K562 (cell line): Measurements from ENCODE around the gene RECQL5. TPM values are rescaled to one million over a fixed set of nuclear protein-coding genes. Genes with fewer than 3 reads are reported as not detected.

ENCODE experiments used
- ATAC-seq: fragments of 200-7000 bp; cut with Tn5 transposase; 3 replicates; pipeline ENCODE4 v1.9.1; 2020; ENCODE audit warnings: moderate library complexity
- BruUV-seq: library from RNA; stranded (reverse); fragments of 400-500 nt; replicated peaks from 2 replicates; lab custom pipeline; 2021; lab: Mats Ljungman, UMichigan
- CTCF ChIA-PET: fragments of 300-600 bp; formaldehyde crosslinking; extraction: SDS; loops from one replicate; lab custom pipeline; 2021; ENCODE audit warnings: low intra/inter-chr PET ratio; lab: Yijun Ruan, JAX
- POLR2A ChIA-PET: fragments of 300-600, 350-650 bp; sonication (Branson Sonifier 250); formaldehyde crosslinking; extraction: SDS; loops from one replicate; lab custom pipeline; 2021; ENCODE audit warnings: antibody characterized with exemption, inconsistent platforms; lab: Yijun Ruan, JAX
- DNase-seq, 4 experiments: peaks; one replicate each; pipeline versions ENCODE4 v3.0.0 to v3.0.0-alpha.2; 2011 to 2018; ENCODE audit warnings: low spot score in 3 of 4, mixed read lengths in 3 of 4; ENCODE audit errors: extremely low read depth in 1 of 4
- FAIRE-seq: peaks from 2 replicates; lab custom pipeline; 2011; peaks lifted over from hg19 to GRCh38; lab: Jason Lieb, UNC
- H2AFZ ChIP-seq: 2 replicates; pipeline ENCODE4 v1.6.0; 2011; ENCODE audit warnings: low read depth, low read length, control low read depth, inconsistent platforms
- H3K27ac ChIP-seq: fragments of 200-600 bp; 3 replicates; pipeline ENCODE4 v1.8.0; 2011; ENCODE audit warnings: low read depth, mild to moderate bottlenecking, control low read depth, inconsistent platforms, low read length, moderate library complexity, mixed read lengths; ENCODE audit errors: extremely low read depth
- H3K27me3 ChIP-seq, 2 experiments: fragments of 300-600 bp in 1 of 2; 2 replicates in 1 of 2; 3 replicates in 1 of 2; pipeline versions ENCODE4 v1.6.0 to v1.8.0; 2011; ENCODE audit warnings: inconsistent platforms in 2 of 2, low read length in 2 of 2, mild to moderate bottlenecking in 1 of 2, mixed read lengths in 1 of 2, moderate library complexity in 1 of 2; ENCODE audit not compliant: control insufficient read depth in 2 of 2, insufficient read depth in 2 of 2
- H3K36me3 ChIP-seq: fragments of 300-600 bp; 3 replicates; pipeline ENCODE4 v1.8.0; 2011; ENCODE audit warnings: mild to moderate bottlenecking, low read length, inconsistent platforms; ENCODE audit not compliant: control insufficient read depth, insufficient read depth
- H3K4me1 ChIP-seq, 2 experiments: fragments of 200-600 bp in 1 of 2; replicated peaks in 1 of 2; 2 replicates in 1 of 2; 3 replicates in 1 of 2; pipeline versions ENCODE4 v1.5.1 to v1.8.0; 2011; ENCODE audit warnings: inconsistent platforms in 2 of 2, low read length in 2 of 2, mild to moderate bottlenecking in 1 of 2, mixed read lengths in 1 of 2, moderate library complexity in 1 of 2; ENCODE audit not compliant: control insufficient read depth in 2 of 2, insufficient read depth in 2 of 2
- H3K4me2 ChIP-seq: 2 replicates; pipeline ENCODE4 v1.6.1; 2011; ENCODE audit warnings: low read length, control low read depth, inconsistent platforms, mixed read lengths; ENCODE audit not compliant: insufficient read depth
- H3K4me3 ChIP-seq: fragments of 200-600 bp; sonication (generic), shearing (Covaris generic); 2 replicates; pipeline ENCODE4 v1.5.1; 2016; ENCODE audit warnings: control low read depth, inconsistent platforms
- H3K79me2 ChIP-seq: fragments of 200-600 bp; 3 replicates; pipeline ENCODE4 v1.8.0; 2011; ENCODE audit warnings: low read length, inconsistent platforms; ENCODE audit not compliant: control insufficient read depth, insufficient read depth
- H3K9ac ChIP-seq, 2 experiments: 2 replicates each; pipeline versions ENCODE4 v1.6.0 to v1.6.1; 2011; ENCODE audit warnings: low read depth in 2 of 2, low read length in 2 of 2, control low read depth in 1 of 2, inconsistent platforms in 1 of 2, mild to moderate bottlenecking in 1 of 2, mixed read lengths in 1 of 2; ENCODE audit not compliant: insufficient read depth in 1 of 2
- H3K9me1 ChIP-seq: one replicate; pipeline ENCODE4 v1.6.0; 2011; ENCODE audit warnings: inconsistent platforms, mild to moderate bottlenecking, low read length, moderate library complexity; ENCODE audit not compliant: control insufficient read depth, insufficient read depth
- H3K9me3 ChIP-seq: replicated peaks from 2 replicates; pipeline ENCODE4 v1.5.1; 2011; ENCODE audit warnings: low read depth, low read length, inconsistent platforms; ENCODE audit not compliant: control insufficient read depth, insufficient read depth
- H4K20me1 ChIP-seq: replicated peaks from 2 replicates; pipeline ENCODE4 v1.6.1; 2011; ENCODE audit warnings: low read length, inconsistent platforms, mixed read lengths; ENCODE audit not compliant: control insufficient read depth, insufficient read depth
- CHAMP1 ChIP-seq: fragments of 450-650 bp; IDR thresholded peaks from 2 replicates; pipeline ENCODE4 v1.6.1; 2016; ENCODE audit warnings: mild to moderate bottlenecking
- HMBOX1 ChIP-seq: sonication (generic); IDR thresholded peaks from 2 replicates; pipeline ENCODE4 v1.6.1; 2016
- JUN ChIP-seq, 2 experiments: sonication (generic) in 1 of 2; formaldehyde crosslinking in 1 of 2; IDR thresholded peaks; 2 replicates each; pipeline versions ENCODE4 v1.6.1 to v1.8.0; 2012 to 2022; ENCODE audit warnings: borderline replicate concordance in 2 of 2, mild to moderate bottlenecking in 2 of 2, improper control_type of control experiment in 1 of 2, low read depth in 1 of 2, low read length in 1 of 2, missing genetic modification reagents in 1 of 2
- LEF1 ChIP-seq: fragments of 450-650 bp; IDR thresholded peaks from 2 replicates; pipeline ENCODE4 v1.6.1; 2016; ENCODE audit warnings: mild to moderate bottlenecking
- MITF ChIP-seq: IDR thresholded peaks from 2 replicates; pipeline ENCODE4 v1.6.1; 2014; ENCODE audit warnings: antibody characterized with exemption
- RAD51 ChIP-seq: fragments of 450-650 bp; IDR thresholded peaks from 2 replicates; pipeline ENCODE4 v1.7.1; 2016; ENCODE audit warnings: low read depth, mild to moderate bottlenecking, borderline replicate concordance
- SRSF7 ChIP-seq: fragments of 200-400 bp; formaldehyde crosslinking; optimal IDR thresholded peaks from 2 replicates; pipeline ENCODE3; 2017; ENCODE audit warnings: mild to moderate bottlenecking, low read depth, low read length
- ZFPM2 ChIP-seq: fragments of 250-450 bp; sonication (Bioruptor Pico); IDR thresholded peaks from 2 replicates; pipeline ENCODE4 v1.5.1; 2022; ENCODE audit warnings: mild to moderate bottlenecking
- ZNF592 ChIP-seq: fragments of 450-650 bp; IDR thresholded peaks from 2 replicates; pipeline ENCODE4 v1.6.1; 2017; ENCODE audit warnings: antibody characterized with exemption, mild to moderate bottlenecking
- ZNF785 ChIP-seq: fragments of 250-450 bp; sonication (Bioruptor Pico); IDR thresholded peaks from 2 replicates; pipeline ENCODE4 v1.4.0; 2020; ENCODE audit warnings: mild to moderate bottlenecking
- ZNF79 ChIP-seq: fragments of 250-450 bp; sonication (Bioruptor Pico); IDR thresholded peaks from 2 replicates; pipeline ENCODE4 v1.4.0; 2020; ENCODE audit warnings: low read depth, mild to moderate bottlenecking, moderate library complexity
- WGBS: fragments of 100-300 bp; shearing (Covaris generic); methylation state at CpG from one replicate; pipeline ENCODE4 v1.1.6; 2016; ENCODE audit warnings: low coverage, mixed read lengths; ENCODE audit not compliant: insufficient coverage; ENCODE audit errors: missing lambda C conversion rate; 5-methylcytosine and 5-hydroxymethylcytosine counted together
- in situ Hi-C: fragments of 300-500 bp; cut with MboI; formaldehyde crosslinking; loops from 4 replicates; pipeline ENCODE4 v1.15.0; 2018; ENCODE audit warnings: inconsistent platforms, mixed read lengths
- intact Hi-C: fragments of 100-400 bp; cut with micrococcal nuclease; formaldehyde crosslinking; loops from 2 replicates; pipeline ENCODE4 v1.14.2; 2022
- polyA plus RNA-seq, 8 experiments: library from polyadenylated mRNA; depleted of rRNA in 4 of 8; stranded (reverse) in 5 of 8; unstranded in 3 of 8; fragments of >200 nt; fragmentation: Nextera tagmentation in 2 of 8; fragmentation: Illumina TruSeq in 1 of 8; extraction: Ambion mirVana in 2 of 8; extraction: Trizol in 1 of 8; gene quantifications; 2 replicates each; pipeline versions ENCODE4 v1.2.1 to v1.2.3, GENCODE V29; 2011 to 2014; ENCODE audit warnings: inconsistent platforms in 1 of 8, missing spikeins in 1 of 8
- total RNA-seq, 7 experiments: library from RNA; depleted of rRNA in 6 of 7; stranded (reverse); fragments of >200 nt in 6 of 7; fragmentation: Illumina TruSeq in 2 of 7; extraction: Trizol in 2 of 7; gene quantifications; 2 replicates each; pipeline versions ENCODE4 v1.2.1 to v1.2.3, GENCODE V29; 2011 to 2021; ENCODE audit warnings: low replicate concordance in 1 of 7

RECQL5 gene
- total and polyA plus RNA-seq, 9 of the 15 experiments (the other 6 are each of a cell fraction or from before 2014, with no cell fraction given): 4.1 to 34.8 (median 16.4) TPM

- TF ChIP-seq ZNF592 (no peak), ZNF785 (no peak), MITF (no peak), LEF1 (no peak)
Observed at GRCh38 chr17:75652341-75652740, 14.6 kb downstream of the RECQL5 start (continued).

- no peak for ATAC-seq
- Histone ChIP-seq H3K27me3 (no peaks in the 10 kb centered on the region), H3K36me3 (peaks cover 43% of the 10 kb centered on the region), H3K9me1 (peaks cover 3% of the 10 kb centered on the region), H3K4me1 (peaks cover 0 to 4% of the 10 kb centered on the region in 2 experiments; a peak in 1 of 5 replicates), H3K9me3 (no peaks in the 10 kb centered on the region), H3K27ac (no peak overlapping the region), H4K20me1 (peaks cover 6% of the 10 kb centered on the region), H3K9ac (no peak overlapping the region), H3K4me3 (no peak overlapping the region), H3K79me2 (no peaks in the 10 kb centered on the region), H3K4me2 (no peak overlapping the region), H2AFZ (no peak overlapping the region)
- 91% methylated on average over 5 of the region's 7 CpGs for WGBS
- no TSS peak for BruUV-seq
- ChIA-PET CTCF (no interaction called here), POLR2A (interaction anchor here (1.0 to 2.4 kb wide), 2 partner anchors 8 to 169 kb away, joined by 3 to 11 read pairs; no protein-coding TSS in a partner anchor)
- in situ Hi-C loops: no loop called here
- intact Hi-C loops: no loop called here
- no peak for DNase-seq
- FAIRE-seq: no peak
- TF ChIP-seq HMBOX1: no peak
- TF ChIP-seq ZNF79 (CRISPR knock-in tag): no peak
- TF ChIP-seq JUN (IDR thresholded peaks at IDR 0.05; ENCODE audit: borderline replicate concordance, low read depth, low read length): no peak
- TF ChIP-seq JUN (CRISPR knock-in tag; IDR thresholded peaks at IDR 0.05; ENCODE audit: borderline replicate concordance): no peak
- TF ChIP-seq RAD51: no peak
- TF ChIP-seq ZFPM2 (CRISPR knock-in tag): no peak
- no peak for TF ChIP-seq SRSF7
- no peak for TF ChIP-seq CHAMP1
Observed at GRCh38 chr17:75650874-75651273, 16.1 kb downstream of the RECQL5 start.
